ENCODE data around the gene PDE6B. TPM values are rescaled to one million over a fixed set of nuclear protein-coding genes. Genes with fewer than 3 reads are reported as not detected.

The PDE6B gene
- polyA plus RNA-seq, 1 donor (not counting 4 experiments of a cell fraction or from before 2014, with no cell fraction given), result not detected

GRCh38 chr4:702618-703048 lies 77.3 kb downstream of the PDE6B start:
- no peak for FAIRE-seq
- H3K4me2 ChIP-seq (ENCODE audit: control insufficient read depth, extremely low read depth, insufficient read depth, low read depth, low read length), result no peak overlapping the region

GRCh38 chr4:703336-704197 lies 78.2 kb downstream of the PDE6B start:
- H3K4me3 ChIP-seq (ENCODE audit: control insufficient read depth in 2 of 3, extremely low read depth in 1 of 3, insufficient read depth in 2 of 3, low read depth in 1 of 3, low read length in 3 of 3), result no peak overlapping the region
- H3K9ac ChIP-seq (ENCODE audit: control insufficient read depth, extremely low read depth, insufficient read depth, low read length), result no peak overlapping the region
- H3K4me2 ChIP-seq (ENCODE audit: control insufficient read depth, extremely low read depth, insufficient read depth, low read depth, low read length), result no peak overlapping the region
- TF ChIP-seq EZH2 (IDR thresholded peaks at IDR 0.05; ENCODE audit: low read length) (no peak), CTCF (optimal IDR thresholded peaks at IDR 0.05 in 1 of 3, IDR thresholded peaks at IDR 0.05 in 1 of 3, conservative IDR thresholded peaks at IDR 0.05 in 1 of 3; ENCODE audit: extremely low read depth in 1 of 3, insufficient read depth in 2 of 3, low read length in 3 of 3) (no peak)
- H3K4me1 ChIP-seq (ENCODE audit: control insufficient read depth, extremely low read depth, insufficient read depth, low read length), result peaks cover 27% of the 10 kb centered on the region
- H3K27ac ChIP-seq (ENCODE audit: control insufficient read depth, insufficient read depth, low read length), result no peak overlapping the region
- DNase-seq (ENCODE audit: low read depth, low spot score) (no peak), FAIRE-seq (no peak)
- no peaks in the 10 kb centered on the region for H3K36me3 ChIP-seq (ENCODE audit: control insufficient read depth in 2 of 2, extremely low read depth in 1 of 2, insufficient read depth in 2 of 2, low read length in 2 of 2)
- dilution Hi-C loops (cut with MboI; ENCODE audit: extremely low pct_ligation_motif_present, low sequenced_read_pairs), result no loop called here
- no peak overlapping the region for H2AFZ ChIP-seq (ENCODE audit: control insufficient read depth, low read length)
- H3K9me1 ChIP-seq (ENCODE audit: control insufficient read depth, extremely low read depth, insufficient read depth, low read length), result peaks cover 3% of the 10 kb centered on the region
- no peaks in the 10 kb centered on the region for H4K20me1 ChIP-seq (ENCODE audit: control insufficient read depth, extremely low read depth, insufficient read depth, low read length)
- H3K79me2 ChIP-seq (ENCODE audit: control insufficient read depth, insufficient read depth, low read length), result peaks cover 20% of the 10 kb centered on the region
- H3K27me3 ChIP-seq (ENCODE audit: control insufficient read depth, extremely low read depth, insufficient read depth, low read length), result no peaks in the 10 kb centered on the region
- no peaks in the 10 kb centered on the region for H3K9me3 ChIP-seq (ENCODE audit: control insufficient read depth, low read depth, low read length)

More at GRCh38 chr4:702618-703048, 77.3 kb downstream of the PDE6B start:
- H3K79me2 ChIP-seq (ENCODE audit: control insufficient read depth, insufficient read depth, low read length), result peaks cover 14% of the 10 kb centered on the region
- no peak for TF ChIP-seq CTCF (optimal IDR thresholded peaks at IDR 0.05 in 1 of 3, IDR thresholded peaks at IDR 0.05 in 1 of 3, conservative IDR thresholded peaks at IDR 0.05 in 1 of 3; ENCODE audit: extremely low read depth in 1 of 3, insufficient read depth in 2 of 3, low read length in 3 of 3)
- no peak for TF ChIP-seq EZH2 (IDR thresholded peaks at IDR 0.05; ENCODE audit: low read length)
- no peak overlapping the region for H3K9ac ChIP-seq (ENCODE audit: control insufficient read depth, extremely low read depth, insufficient read depth, low read length)
- no peaks in the 10 kb centered on the region for H3K36me3 ChIP-seq (ENCODE audit: control insufficient read depth in 2 of 2, extremely low read depth in 1 of 2, insufficient read depth in 2 of 2, low read length in 2 of 2)
- no peak for DNase-seq (ENCODE audit: low read depth, low spot score)
- no peaks in the 10 kb centered on the region for H3K9me1 ChIP-seq (ENCODE audit: control insufficient read depth, extremely low read depth, insufficient read depth, low read length)
- H2AFZ ChIP-seq (ENCODE audit: control insufficient read depth, low read length), result peak overlapping the region; percentile 9
- H3K4me3 ChIP-seq (ENCODE audit: control insufficient read depth in 2 of 3, extremely low read depth in 1 of 3, insufficient read depth in 2 of 3, low read depth in 1 of 3, low read length in 3 of 3), result no peak overlapping the region
- dilution Hi-C loops (cut with MboI; ENCODE audit: extremely low pct_ligation_motif_present, low sequenced_read_pairs), result no loop called here
- H3K27me3 ChIP-seq (ENCODE audit: control insufficient read depth, extremely low read depth, insufficient read depth, low read length), result no peaks in the 10 kb centered on the region
- H3K27ac ChIP-seq (ENCODE audit: control insufficient read depth, insufficient read depth, low read length), result no peak overlapping the region
- no peaks in the 10 kb centered on the region for H3K9me3 ChIP-seq (ENCODE audit: control insufficient read depth, low read depth, low read length)
- H4K20me1 ChIP-seq (ENCODE audit: control insufficient read depth, extremely low read depth, insufficient read depth, low read length), result no peaks in the 10 kb centered on the region
- H3K4me1 ChIP-seq (ENCODE audit: control insufficient read depth, extremely low read depth, insufficient read depth, low read length), result peaks cover 27% of the 10 kb centered on the region

All from keratinocyte (primary cell).